ENCODE results near the gene NUMB. TPM values are rescaled to one million over a fixed set of nuclear protein-coding genes. Genes with fewer than 3 reads are reported as not detected.

Gene NUMB
- total and polyA plus RNA-seq, 12 donors: 18.9 to 42.6 (median 32.0) TPM

- 59 to 74% methylated on average over 1 of the region's 1 CpG for WGBS, 2 donors
Measured at GRCh38 chr14:73375861-73376260, 82.5 kb downstream of the NUMB start.

DNA sequence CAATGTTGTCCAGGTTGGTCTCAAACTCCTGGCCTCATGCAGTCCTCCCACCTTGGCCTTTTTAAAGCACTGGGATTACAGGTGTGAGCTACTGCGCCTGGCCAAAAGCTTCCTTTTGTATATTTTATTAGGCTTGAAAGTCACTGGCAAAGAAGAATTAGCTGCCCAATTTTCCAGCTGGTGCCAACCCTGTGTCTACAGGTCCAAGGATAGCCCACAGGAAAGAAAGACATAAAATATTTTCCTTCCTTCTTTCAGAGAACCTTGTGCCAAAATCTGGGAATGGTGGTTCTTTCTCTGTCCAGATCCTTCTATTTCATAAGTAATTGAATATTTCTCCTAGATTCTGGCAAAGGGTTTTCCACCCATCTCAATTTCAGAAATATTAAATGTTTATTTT lies 84.1 kb downstream of the NUMB start:
- Histone ChIP-seq H3K27ac (no peak overlapping the region), H3K9me3 (peaks cover 0 to 8% (median 0%) of the 10 kb centered on the region in 11 donors), H3K4me3 (no peak overlapping the region), H3K36me3 (peaks cover 0 to 6% (median 0%) of the 10 kb centered on the region in 9 donors), H3K27me3 (no peaks in the 10 kb centered on the region), H3K4me1 (peaks cover 0 to 5% (median 0%) of the 10 kb centered on the region in 9 donors)
- intact Hi-C loops (cut with DNase I): no loop called here
- ATAC-seq (no peak), DNase-seq (no peak)
- TF ChIP-seq CTCF (IDR thresholded peaks at IDR 0.05): no peak
- whole genome bisulfite sequencing, 2 donors: 100% methylated on average over 1 of the region's 1 CpG

More at GRCh38 chr14:73375861-73376260, 82.5 kb downstream of the NUMB start:
- Histone ChIP-seq H3K36me3 (peaks cover 0 to 6% (median 0%) of the 10 kb centered on the region in 9 donors), H3K4me1 (peaks cover 0 to 5% (median 0%) of the 10 kb centered on the region in 9 donors), H3K4me3 (no peak overlapping the region), H3K27me3 (no peaks in the 10 kb centered on the region), H3K27ac (no peak overlapping the region), H3K9me3 (peaks cover 0 to 8% (median 0%) of the 10 kb centered on the region in 11 donors)
- ATAC-seq (no peak), DNase-seq (no peak)
- TF ChIP-seq CTCF (IDR thresholded peaks at IDR 0.05): no peak
- intact Hi-C loops (cut with DNase I): no loop called here

DNA sequence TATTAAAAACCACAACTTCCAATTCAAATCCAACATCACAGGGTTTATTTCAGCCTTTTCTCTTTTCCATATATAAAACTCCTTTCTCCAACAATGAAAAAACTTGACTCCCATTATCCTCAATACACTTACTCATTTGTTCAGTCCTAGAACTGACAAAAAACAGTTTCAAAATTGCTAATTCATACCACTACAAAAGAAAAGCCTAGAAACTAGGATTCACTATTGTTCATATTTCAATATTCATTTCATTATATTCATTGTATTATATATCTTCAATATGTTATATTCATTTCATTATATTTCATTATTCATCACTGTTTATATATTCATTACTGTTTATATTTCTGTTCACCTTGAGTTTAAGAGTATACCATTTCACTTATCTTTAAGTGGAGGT lies 85.8 kb downstream of the NUMB start:
- peaks cover 0 to 6% (median 0%) of the 10 kb centered on the region in 9 donors for H3K36me3 ChIP-seq
- no peak for TF ChIP-seq CTCF (IDR thresholded peaks at IDR 0.05)
- DNase-seq (no peak), ATAC-seq (no peak)
- no peak overlapping the region for H3K4me3 ChIP-seq
- H3K9me3 ChIP-seq: peaks cover 0 to 8% (median 0%) of the 10 kb centered on the region in 11 donors
- peaks cover 0 to 5% (median 0%) of the 10 kb centered on the region in 9 donors for H3K4me1 ChIP-seq
- intact Hi-C loops (cut with DNase I): no loop called here
- H3K27ac ChIP-seq: no peak overlapping the region
- H3K27me3 ChIP-seq: no peaks in the 10 kb centered on the region

DNA sequence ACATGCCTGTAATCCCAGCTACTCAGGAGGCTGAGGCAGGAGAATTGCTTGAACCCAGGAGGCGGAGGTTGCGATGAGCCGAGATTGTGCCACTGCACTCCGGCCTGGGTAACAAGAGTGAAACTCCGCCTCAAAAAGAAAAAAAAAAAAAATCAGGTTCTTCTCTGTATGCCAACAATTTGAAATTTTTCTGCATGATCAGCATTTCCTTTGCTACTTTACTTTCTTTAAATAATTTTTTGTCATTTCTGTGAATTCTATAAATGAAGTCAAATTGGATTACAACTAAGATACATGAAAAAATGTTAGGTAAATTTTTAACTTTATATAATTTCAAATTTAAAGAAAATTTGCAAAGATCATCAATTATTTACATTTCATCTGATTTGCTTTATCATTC lies 87.8 kb downstream of the NUMB start:
- peaks cover 0 to 19% (median 0%) of the 10 kb centered on the region in 9 donors for H3K36me3 ChIP-seq

More for the DNA sequence above, 87.8 kb downstream of the NUMB start:
- Histone ChIP-seq H3K9me3 (no peaks in the 10 kb centered on the region), H3K4me3 (no peak overlapping the region), H3K4me1 (peaks cover 0 to 13% (median 6%) of the 10 kb centered on the region in 9 donors), H3K27ac (no peak overlapping the region), H3K27me3 (no peaks in the 10 kb centered on the region)
- intact Hi-C loops (cut with DNase I): no loop called here
- 97 to 99% methylated on average over 5 of the region's 5 CpGs for WGBS, 2 donors
- no peak for ATAC-seq
- no peak for DNase-seq
- TF ChIP-seq CTCF (IDR thresholded peaks at IDR 0.05): no peak

Measured in heart right ventricle (tissue), 16 donors.